Measurements from ENCODE around the gene AOPEP.
"Not testable (repeated sequence)": the region's sequence is repeated elsewhere in the genome, so short reads cannot be mapped to it uniquely, and the experiment has no call there.

AOPEP gene

DNA sequence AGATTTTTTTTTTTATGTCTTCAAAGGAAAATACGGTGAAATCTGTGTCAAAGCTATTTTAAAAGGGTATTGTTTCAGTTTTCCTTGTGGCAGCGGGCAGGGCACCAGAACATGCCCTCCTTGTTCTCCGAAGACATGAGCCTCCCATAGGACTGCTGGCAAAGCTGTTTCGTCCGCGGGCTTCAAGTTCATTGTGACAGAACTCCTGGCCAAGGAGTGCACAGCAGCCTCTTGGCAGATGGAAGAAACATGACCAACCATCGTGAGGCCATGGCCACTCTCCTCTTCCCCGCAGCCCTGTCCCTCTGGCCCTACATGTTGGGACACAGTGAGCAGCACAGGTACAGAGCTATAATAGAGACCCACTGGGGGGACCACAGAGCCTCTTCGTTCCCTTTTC is 99.5 kb downstream of the AOPEP start:
- in situ Hi-C loops (cut with MboI; ENCODE audit: low pct_unique_long_range_greater_than_20kb, low sequenced_read_pairs), result no loop called here

DNA sequence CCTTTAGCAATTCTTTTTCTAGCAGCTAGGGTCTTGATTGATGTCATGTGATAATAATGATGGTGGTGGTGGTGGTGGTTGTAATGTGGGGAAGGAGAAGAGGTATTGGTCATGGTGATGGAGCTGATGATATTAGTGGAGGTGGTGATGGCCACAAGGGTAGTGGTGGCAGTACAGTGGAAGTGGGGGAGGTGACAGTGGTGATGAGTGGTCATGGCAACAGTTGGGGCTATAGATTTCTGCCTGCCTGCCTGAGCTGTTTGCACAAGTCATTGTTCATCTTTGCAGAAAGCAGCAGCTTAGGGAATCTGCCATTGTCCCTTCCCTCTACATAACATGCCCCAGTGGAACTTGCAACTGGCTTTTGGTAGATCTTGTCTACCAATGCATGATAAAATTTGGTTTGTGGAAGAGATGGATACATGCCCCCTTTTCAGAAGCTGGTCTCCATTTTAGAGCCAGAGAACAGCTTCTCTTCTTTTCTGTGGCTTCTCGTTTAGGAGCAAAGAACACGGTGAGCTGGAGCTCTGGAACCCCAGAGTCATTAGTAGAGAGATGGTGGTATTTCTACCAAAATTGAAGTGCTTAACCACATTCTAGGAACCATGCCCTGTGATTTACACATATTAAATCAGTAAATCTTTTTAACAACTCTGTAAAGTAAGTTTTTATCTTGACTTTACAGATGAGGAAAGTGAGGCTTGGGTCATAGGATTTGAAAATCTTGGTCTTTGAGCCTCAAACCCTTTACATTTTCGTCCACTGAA is 100.3 kb downstream of the AOPEP start:
- in situ Hi-C loops (cut with MboI; ENCODE audit: low pct_unique_long_range_greater_than_20kb, low sequenced_read_pairs), result no loop called here
- no peak for DNase-seq

More for the DNA sequence above, 99.5 kb downstream of the AOPEP start:
- DNase-seq, result no peak

DNA sequence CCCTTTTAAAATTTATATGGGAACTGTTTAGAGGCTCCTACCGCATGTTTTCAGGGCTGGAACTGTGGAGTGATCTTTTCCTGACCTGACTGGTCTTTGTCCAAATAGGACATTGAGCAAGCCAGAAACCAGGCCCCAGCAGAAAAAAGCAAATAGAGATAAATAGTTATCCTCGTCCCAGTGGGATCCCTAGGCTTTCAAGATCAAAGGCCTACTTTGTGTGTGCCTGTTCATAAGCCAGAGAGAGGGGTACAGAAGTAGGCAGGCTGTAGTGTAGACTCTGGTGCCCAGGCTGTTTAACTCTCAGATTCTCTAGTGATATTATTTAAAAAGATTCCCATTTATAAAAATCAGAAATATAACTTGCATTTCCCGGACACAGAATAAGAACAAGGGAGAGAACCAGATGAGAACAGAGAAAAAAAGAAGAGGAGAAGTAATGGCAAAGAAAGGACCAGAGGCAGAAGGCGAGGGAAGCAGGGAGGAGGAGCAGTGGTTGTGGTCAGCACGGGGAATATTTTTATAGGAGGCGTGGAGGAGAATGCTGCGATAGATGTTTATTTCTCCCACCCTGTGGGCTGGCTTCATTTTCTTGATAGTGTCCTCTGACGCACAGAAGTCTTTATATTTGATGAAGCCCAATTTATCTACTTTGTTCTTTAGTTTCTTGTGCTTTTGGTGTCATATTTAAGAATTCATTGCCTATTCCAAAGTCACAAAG is 101.2 kb downstream of the AOPEP start:
- in situ Hi-C loops (cut with MboI; ENCODE audit: low pct_unique_long_range_greater_than_20kb, low sequenced_read_pairs), result no loop called here
- DNase-seq, result no peak

DNA sequence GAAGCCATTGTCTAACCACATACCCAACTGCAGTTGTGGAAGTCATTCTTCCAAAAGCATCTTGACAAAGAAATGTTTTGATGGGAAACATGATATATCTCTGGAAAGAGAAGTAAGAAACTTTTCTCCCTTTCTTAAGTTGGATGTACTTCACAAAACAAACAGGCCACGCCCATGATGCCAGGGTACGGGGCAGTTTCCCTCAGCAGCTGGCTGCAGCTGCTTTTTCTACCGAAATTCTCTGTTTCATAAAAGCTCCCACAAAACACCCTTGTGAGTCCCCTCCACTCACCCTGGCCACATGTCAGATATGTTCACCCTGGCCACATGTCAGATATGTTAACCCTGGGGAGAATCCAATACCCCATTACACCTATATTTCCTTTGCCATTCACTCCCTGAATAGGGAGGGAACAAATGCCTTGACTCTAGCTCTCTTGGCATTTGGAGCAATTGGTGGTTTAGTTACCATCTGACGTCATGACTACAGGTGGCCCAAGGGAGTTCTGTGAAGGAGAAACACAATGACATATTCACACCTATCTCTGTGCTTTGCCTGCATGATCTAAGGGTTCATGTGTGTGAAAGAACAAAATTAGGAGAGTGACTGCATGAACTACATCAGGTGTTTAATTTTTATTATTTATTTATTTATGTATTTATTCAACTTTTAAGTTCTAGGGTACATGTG is 103.0 kb downstream of the AOPEP start:
- in situ Hi-C loops (cut with MboI; ENCODE audit: low pct_unique_long_range_greater_than_20kb, low sequenced_read_pairs), result no loop called here
- DNase-seq, result no peak

DNA sequence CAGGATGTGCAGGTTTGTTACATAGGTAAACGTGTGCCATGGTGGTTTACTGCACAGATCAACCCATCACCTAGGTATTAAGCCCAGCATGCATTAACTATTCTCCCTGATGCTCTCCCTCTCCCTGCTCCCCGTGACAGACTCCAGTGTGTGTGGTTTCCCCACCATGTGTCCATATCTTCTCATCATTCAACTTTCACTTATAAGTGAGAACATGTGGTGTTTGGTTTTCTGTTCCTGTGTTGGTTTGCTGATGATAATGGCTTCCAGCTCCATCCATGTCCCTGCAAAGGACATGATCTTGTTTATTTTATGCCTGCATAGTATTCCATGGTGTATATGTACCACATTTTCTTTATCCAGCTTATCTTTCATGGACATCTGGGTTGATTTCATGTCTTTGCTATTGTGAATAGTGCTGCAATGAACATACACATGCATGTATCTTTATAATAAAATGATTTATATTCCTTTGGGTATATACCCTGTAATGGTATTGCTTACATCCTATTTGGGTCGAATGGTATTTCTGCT is 103.6 kb downstream of the AOPEP start:
- in situ Hi-C loops (cut with MboI; ENCODE audit: low pct_unique_long_range_greater_than_20kb, low sequenced_read_pairs); DNase-seq: not testable (repeated sequence)

DNA sequence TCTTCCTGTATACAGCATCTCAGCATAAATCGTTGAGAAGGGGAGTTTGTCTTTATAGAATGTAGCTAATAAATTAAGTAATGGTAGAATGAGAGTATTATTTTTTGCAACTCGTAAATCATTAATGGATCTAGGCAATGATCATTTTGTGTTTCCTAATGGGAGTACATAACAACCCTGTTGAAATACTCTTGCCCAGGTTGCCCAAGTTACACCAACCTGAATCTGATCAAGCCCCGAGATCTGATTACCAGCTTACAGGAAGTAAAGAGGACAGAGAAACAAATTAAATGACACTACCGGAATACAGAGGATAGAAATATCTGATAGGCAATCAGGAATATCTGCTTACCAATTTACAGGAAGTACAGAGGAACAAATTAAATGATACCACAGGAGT is 107.3 kb downstream of the AOPEP start:
- in situ Hi-C loops (cut with MboI; ENCODE audit: low pct_unique_long_range_greater_than_20kb, low sequenced_read_pairs), result no loop called here
- no peak for DNase-seq

DNA sequence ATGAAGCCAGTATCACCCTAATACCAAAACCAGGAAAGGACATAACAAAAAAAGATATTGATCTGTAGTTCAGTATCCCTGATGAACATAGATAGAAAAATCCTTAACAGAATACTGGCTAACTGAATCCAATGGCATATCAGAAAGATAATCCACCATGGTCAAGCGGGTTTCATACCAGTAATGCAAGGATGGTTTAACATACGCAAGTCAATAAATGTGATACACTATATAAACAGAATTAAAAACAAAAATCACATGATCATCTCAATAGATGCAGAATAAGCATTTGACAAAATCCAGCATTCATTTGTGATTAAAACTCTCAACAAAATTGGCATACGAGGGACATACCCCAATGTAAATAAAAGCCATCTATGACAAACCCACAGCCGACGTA is 110.9 kb downstream of the AOPEP start:
- in situ Hi-C loops (cut with MboI; ENCODE audit: low pct_unique_long_range_greater_than_20kb, low sequenced_read_pairs), result no loop called here

DNA sequence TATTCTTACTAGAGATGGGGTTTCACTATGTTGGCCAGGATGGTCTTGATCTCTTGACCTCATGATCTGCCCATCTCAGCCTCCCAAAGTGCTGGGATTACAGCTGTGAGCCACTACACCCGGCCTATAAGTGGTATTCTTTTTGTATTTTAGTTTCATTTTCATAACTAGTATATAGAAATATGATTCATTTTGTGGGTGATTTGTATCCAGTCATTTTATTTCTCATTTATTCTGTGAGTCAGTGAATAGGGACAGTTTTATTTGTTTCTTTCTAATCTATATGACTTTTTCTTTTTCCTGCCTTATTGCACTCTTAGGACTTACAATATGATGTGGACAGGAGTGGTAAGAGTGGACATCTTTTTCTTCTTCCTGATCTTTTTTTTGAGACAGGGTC is 112.9 kb downstream of the AOPEP start:
- in situ Hi-C loops (cut with MboI; ENCODE audit: low pct_unique_long_range_greater_than_20kb, low sequenced_read_pairs), result no loop called here
- DNase-seq, result no peak

More for the DNA sequence above, 110.9 kb downstream of the AOPEP start:
- DNase-seq, result no peak

DNA sequence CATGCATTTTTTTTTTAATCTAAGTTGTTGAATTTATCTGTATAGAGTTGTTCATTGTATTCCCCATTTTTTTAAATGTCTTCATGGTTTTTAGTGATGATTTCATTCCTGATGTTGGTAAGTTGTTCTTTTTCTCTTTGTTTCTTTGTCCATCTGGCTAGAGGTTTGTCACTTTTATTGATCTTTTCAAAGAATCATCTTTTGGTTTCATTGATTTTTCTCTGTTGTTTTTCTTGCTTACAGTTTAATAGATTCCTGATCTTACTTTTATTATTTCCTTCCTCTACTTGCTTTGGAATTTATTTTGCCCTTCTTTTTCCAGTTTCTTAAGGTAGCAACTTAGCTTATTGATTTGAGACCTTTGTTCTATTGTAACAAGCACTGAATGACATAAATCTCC is 114.2 kb downstream of the AOPEP start:
- in situ Hi-C loops (cut with MboI; ENCODE audit: low pct_unique_long_range_greater_than_20kb, low sequenced_read_pairs), result no loop called here
- DNase-seq, result no peak

DNA sequence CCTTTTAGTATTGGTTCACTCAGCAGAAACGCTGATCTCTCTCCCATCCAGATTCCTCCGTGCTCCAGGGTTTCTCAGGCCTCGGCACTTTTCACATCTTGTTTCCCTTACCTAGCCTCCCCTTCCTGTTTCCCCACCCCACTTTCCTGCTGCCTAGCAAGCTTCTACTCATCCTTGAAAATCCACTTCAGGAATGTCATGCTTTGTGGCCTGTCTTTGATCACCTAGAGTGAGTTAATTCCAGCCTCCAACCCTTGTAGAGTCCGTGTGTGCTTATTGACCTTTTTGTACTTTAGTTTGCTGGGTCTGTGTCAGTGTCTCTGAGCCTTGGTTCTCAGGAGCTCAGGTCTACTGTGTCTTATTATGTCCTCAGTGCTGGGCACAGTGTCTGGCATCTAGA is 116.6 kb downstream of the AOPEP start:
- in situ Hi-C loops (cut with MboI; ENCODE audit: low pct_unique_long_range_greater_than_20kb, low sequenced_read_pairs), result no loop called here

DNA sequence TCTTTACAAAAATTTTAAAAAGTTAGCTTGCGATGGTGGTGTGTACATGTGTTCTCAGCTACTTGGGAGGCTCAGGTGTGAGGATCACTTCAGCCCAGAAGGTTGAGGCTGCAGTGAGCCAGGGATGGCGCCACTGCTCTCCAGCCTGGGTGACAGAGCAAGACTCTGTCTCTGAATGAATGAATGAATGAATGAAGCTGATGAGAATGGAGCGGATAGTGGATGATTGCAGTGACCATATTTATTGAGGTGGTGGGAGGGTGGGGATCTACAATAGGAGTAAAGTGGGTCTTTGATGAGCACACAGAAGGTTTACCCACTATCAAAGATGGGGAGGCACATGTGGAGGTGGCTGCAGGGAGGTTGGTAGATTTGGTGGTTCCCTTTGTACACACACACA is 120.2 kb downstream of the AOPEP start:
- no peak for DNase-seq
- in situ Hi-C loops (cut with MboI; ENCODE audit: low pct_unique_long_range_greater_than_20kb, low sequenced_read_pairs), result no loop called here

More for the DNA sequence above, 116.6 kb downstream of the AOPEP start:
- DNase-seq, result no peak

DNA sequence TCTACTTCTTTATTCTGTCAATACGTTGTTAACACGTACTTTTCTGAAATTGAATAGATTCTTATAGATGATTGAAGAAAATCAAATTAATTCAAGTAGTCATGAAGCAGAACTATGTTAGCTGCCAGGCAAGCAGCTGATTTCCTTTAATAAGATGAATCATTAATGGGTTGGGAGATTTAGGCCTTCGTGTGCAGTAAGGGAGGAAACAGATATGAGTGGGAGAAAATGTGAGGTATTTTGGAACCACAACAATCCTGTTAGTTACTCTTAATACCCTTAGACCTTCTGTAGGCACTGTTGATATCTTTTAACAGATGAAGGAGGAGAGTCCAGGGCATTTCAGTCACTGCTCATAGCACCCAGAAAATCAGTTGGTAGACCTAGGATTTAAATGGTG is 121.0 kb downstream of the AOPEP start:
- DNase-seq, result no peak
- in situ Hi-C loops (cut with MboI; ENCODE audit: low pct_unique_long_range_greater_than_20kb, low sequenced_read_pairs), result no loop called here

DNA sequence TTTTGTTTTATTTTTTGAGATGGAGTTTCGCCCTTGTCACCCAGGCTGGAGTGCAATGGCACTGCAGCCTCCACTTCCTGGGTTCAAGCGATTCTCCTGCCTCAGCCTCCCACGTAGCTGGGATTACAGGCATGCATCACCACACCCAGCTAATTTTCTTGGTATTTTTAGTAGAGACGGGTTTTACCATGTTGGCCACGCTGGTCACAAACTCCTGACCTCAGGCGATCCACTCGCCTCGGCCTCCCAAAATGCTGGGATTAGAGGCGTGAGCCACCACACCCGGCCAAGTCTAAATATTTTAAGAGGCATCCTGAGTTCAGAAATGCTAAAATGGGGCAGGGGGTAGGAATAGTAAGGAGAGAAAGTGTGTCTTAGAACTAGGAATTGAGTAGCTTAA is 122.3 kb downstream of the AOPEP start:
- in situ Hi-C loops (cut with MboI; ENCODE audit: low pct_unique_long_range_greater_than_20kb, low sequenced_read_pairs); DNase-seq: not testable (repeated sequence)

DNA sequence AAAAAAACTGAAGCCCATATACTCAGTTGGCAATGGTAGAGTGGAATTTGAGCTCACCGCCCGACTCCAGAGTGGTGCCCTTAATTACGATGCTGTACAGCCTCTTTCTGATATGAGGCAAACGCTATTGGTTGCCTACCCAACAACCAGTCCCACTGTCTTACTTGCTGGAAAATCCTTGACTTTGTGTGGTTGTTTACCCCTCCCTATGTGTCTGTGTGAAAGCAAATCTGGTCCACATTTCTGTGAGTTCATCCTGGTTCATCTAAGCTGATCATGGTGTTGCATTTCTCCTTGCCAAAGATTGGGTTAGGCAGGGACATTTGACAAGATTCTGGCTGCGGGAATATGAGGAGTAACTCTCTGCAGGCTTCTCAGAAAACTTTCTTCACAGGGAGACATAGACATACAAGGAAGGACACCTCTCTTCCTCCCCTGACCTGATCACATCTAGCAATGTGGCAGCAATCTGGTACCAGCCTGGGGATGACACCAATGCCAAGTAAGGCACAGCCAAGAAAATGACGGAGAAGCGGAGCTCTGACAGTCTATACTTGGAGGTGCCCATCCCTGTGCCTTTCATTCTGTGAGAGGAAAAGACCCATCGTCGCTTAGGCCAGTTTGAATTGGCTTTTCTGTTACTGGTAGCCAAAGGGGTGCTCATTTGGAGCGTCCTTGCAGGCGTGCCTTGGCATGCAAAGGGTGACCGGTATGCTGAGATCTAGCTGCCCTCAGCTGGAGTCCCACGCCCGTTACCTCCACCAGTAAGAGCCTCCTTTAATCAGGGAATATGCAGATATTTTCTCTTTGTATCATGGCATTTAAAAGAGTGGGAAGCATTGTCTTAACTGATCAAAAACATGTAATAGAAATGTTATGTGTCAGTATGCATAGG is 124.3 kb downstream of the AOPEP start:
- DNase-seq, result no peak
- in situ Hi-C loops (cut with MboI; ENCODE audit: low pct_unique_long_range_greater_than_20kb, low sequenced_read_pairs), result no loop called here

DNA sequence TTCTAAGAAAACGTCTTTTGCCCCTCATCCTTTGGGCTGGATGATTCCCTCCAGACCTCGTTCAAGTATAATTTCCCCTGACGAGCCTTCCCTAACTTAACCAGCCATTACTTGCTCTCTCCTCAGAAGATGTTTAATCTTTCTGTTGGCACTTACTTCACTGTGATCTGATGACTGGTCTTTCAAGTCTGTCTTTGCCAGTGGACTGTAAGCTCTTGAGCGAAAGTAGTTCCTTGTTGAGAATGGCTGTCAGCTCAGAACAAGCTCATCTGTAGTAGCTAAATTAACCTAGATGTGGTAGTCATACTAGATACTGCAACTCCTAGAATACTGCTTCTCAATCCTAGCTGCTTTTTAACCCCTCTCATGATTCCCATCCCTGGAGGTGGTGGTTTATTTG is 125.0 kb downstream of the AOPEP start:
- in situ Hi-C loops (cut with MboI; ENCODE audit: low pct_unique_long_range_greater_than_20kb, low sequenced_read_pairs), result no loop called here

DNA sequence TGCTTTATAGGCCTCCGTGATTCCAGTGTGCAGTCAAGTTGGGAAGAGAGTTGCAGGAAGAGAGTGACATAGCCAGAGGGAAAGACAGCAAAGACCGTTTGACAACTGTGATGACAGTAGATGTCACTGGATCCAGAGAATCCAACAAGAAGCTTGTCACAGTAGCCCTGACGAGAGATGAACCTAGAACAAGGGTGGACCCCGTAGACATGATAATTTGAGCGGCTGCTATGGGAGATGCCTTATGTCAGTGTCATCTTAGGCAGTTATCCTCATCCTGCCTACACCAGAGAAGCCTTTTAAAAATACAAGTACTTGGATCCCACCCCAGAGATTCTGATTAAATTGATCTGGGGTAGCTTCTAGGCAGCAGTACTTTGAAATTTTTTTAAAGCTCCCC is 125.4 kb downstream of the AOPEP start:
- DNase-seq, result no peak
- in situ Hi-C loops (cut with MboI; ENCODE audit: low pct_unique_long_range_greater_than_20kb, low sequenced_read_pairs), result no loop called here

More for the DNA sequence above, 125.0 kb downstream of the AOPEP start:
- no peak for DNase-seq

DNA sequence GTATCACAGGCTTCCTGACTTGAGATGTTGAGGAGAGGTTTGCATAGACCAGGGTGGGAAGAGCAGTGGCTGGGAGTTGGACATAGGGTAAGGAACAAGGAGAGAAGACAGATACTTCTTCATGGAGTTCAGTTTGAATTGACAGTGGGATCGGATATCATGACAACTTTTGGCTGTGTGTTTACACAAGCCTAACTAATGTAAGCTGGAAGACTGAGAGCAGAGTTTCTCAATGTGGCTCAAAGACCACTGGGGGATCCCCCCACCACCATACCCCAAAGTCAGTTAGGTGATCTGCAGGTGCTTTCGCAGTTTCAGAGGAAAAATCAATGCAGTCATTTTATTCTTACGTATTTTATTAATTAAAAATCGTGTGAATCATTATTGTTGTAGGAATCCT is 125.9 kb downstream of the AOPEP start:
- no peak for DNase-seq
- in situ Hi-C loops (cut with MboI; ENCODE audit: low pct_unique_long_range_greater_than_20kb, low sequenced_read_pairs), result no loop called here

DNA sequence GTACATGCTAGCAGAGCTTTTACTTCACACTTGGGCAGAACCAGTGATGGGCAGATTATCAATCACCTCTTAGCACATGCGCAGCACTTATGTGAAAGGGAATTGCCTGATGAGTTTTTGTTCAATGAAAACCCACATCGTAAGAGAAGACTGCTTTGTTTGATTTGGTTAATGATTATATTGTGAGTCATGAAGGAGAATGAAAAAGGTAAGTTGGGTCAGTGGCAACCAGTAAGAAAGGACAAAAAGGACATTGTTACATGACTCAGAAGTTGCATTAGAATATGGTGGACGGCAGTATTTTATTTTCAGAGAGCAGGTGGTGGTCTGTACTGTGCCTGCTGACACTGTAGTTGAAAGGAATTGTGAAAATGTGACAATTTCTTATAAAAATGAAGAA is 127.4 kb downstream of the AOPEP start:
- no peak for DNase-seq
- in situ Hi-C loops (cut with MboI; ENCODE audit: low pct_unique_long_range_greater_than_20kb, low sequenced_read_pairs), result no loop called here

DNA sequence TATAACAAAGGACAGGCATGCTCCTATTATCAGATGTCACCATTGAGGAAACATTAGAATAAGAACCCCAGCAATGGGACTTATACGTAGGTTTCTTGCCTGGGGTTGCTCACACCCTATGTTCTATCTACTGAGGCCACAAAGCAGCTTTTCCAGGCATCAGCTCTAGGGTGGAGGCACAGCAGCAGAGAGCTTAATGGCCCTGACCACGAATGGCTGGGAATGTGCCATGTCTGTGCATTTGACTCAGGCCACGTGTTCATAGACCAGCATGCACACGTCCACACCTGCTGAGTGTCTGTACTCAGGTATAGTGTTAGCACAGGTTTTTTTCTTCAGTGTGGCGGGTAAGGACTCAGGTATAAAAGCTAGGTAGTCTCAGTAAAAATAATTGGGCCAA is 129.4 kb downstream of the AOPEP start:
- DNase-seq, result no peak
- in situ Hi-C loops (cut with MboI; ENCODE audit: low pct_unique_long_range_greater_than_20kb, low sequenced_read_pairs), result no loop called here
